ENCODE data around the gene CFL1. TPM values are rescaled to one million over a fixed set of nuclear protein-coding genes. Genes with fewer than 3 reads are reported as not detected.

CFL1 gene
- total and polyA plus RNA-seq, 10 of the 15 experiments (the other 5 are each of a cell fraction or from before 2014, with no cell fraction given) = 164 to 2,994 (median 1,500) TPM

- TF ChIP-seq BCL3 (IDR thresholded peaks at IDR 0.05; ENCODE audit: borderline replicate concordance, insufficient read depth, low read depth, low read length, poor library complexity, severe bottlenecking) (peak; percentile 12), RUNX3 (IDR thresholded peaks at IDR 0.05; ENCODE audit: low read length) (no peak), E4F1 (IDR thresholded peaks at IDR 0.05; ENCODE audit: borderline replicate concordance, partially characterized antibody) (no peak)
Measured at GRCh38 chr11:65851083-65851579, 6.8 kb downstream of the CFL1 start (continued).

- no peak overlapping the region for H2AFZ ChIP-seq (ENCODE audit: control insufficient read depth, low read depth, low read length)
- 81% methylated on average over 20 of the region's 20 CpGs for WGBS (ENCODE audit: insufficient coverage, insufficient replicate concordance, low lambda C conversion rate, missing lambda C conversion rate)
- no peak for FAIRE-seq
- no TSS peak for BruUV-seq (replicated peaks)
- CTCF ChIA-PET = interaction anchor here (0.7 to 3.8 kb wide), 5 partner anchors 9 to 131 kb away, joined by 3 to 17 read pairs (median 3); no protein-coding TSS in a partner anchor
- no peak overlapping the region for H3K4me2 ChIP-seq (ENCODE audit: control insufficient read depth, insufficient read depth)
- ATAC-seq = peak; percentile 31
- H3K79me2 ChIP-seq (ENCODE audit: control insufficient read depth, insufficient read depth, low read length) = peaks cover 16% of the 10 kb centered on the region
- SMC1A ChIA-PET (ENCODE audit: uncharacterized antibody, unreplicated experiment) = interaction anchor here (1.2 kb wide), 1 partner anchor 17 kb away, joined by 3 read pairs; the partner anchor contains the start of gene SNX32
- peaks cover 2% of the 10 kb centered on the region; the same call in 2 of the 3 replicates for H3K9me3 ChIP-seq (replicated peaks; ENCODE audit: control insufficient read depth, insufficient read depth, low read length)
- H4K20me1 ChIP-seq (ENCODE audit: control insufficient read depth, insufficient read depth) = peaks cover 13% of the 10 kb centered on the region; the same call in 1 of the 2 replicates
- intact Hi-C loops (cut with micrococcal nuclease; ENCODE audit: unreplicated experiment) (no loop called here), in situ Hi-C loops (cut with MboI) (loop anchor here (25.0 kb wide), 1 partner anchor 1613 kb away; the partner anchor contains the start of genes DNAJC4, FKBP2, NUDT22 and PPP1R14B)
- H3K9ac ChIP-seq (ENCODE audit: control insufficient read depth, insufficient read depth, low read length) = no peak overlapping the region
- H3K4me3 ChIP-seq = no peak overlapping the region
- RAD21 ChIA-PET (ENCODE audit: unreplicated experiment) = interaction anchor here (1.2 kb wide), 1 partner anchor 34 kb away, joined by 4 read pairs; no protein-coding TSS in a partner anchor
- no peak overlapping the region for H3K27ac ChIP-seq (ENCODE audit: control insufficient read depth, insufficient read depth)
- DNase-seq (ENCODE audit: low read depth, low spot score) = no peak
- H3K27me3 ChIP-seq (replicated peaks in 1 of 2; ENCODE audit: control insufficient read depth in 2 of 2, insufficient read depth in 2 of 2, low read length in 1 of 2) = no peaks in the 10 kb centered on the region
- POLR2A ChIA-PET = interaction anchor here (0.7 to 1.1 kb wide), 2 partner anchors 10 to 13 kb away, joined by 3 read pairs; partner anchors contain the start of gene MUS81
- peaks cover 25 to 33% of the 10 kb centered on the region in 2 experiments; a peak in 3 of 4 replicates for H3K36me3 ChIP-seq (ENCODE audit: control insufficient read depth in 2 of 2, insufficient read depth in 2 of 2, low read length in 1 of 2)
- peaks cover 2% of the 10 kb centered on the region for H3K4me1 ChIP-seq (ENCODE audit: control insufficient read depth, insufficient read depth, low read length)
- TF ChIP-seq RFX5 (IDR thresholded peaks at IDR 0.05; ENCODE audit: low read depth, low read length) (no peak), ZSCAN29 (IDR thresholded peaks at IDR 0.05) (no peak), POLR2AphosphoS2 (IDR thresholded peaks at IDR 0.05; ENCODE audit: low read depth, low read length) (no peak), GATAD2B (conservative IDR thresholded peaks at IDR 0.05; ENCODE audit: low read depth) (no peak), NR2C1 (IDR thresholded peaks at IDR 0.05) (peak; percentile 26; the same call in 1 of the 2 replicates), MEF2B (IDR thresholded peaks at IDR 0.05; ENCODE audit: partially characterized antibody, poor library complexity, severe bottlenecking) (no peak), PBX3 (IDR thresholded peaks at IDR 0.05; ENCODE audit: insufficient replicate concordance, low read depth, low read length) (no peak), NR2F1 (conservative IDR thresholded peaks at IDR 0.05) (0 out of 2 replicates have a peak, but pooled peaks have one; percentile 34), EP300 (IDR thresholded peaks at IDR 0.05; ENCODE audit: borderline replicate concordance in 1 of 2, control insufficient read depth in 1 of 2, low read depth in 2 of 2, low read length in 2 of 2) (no peak), RELA (IDR thresholded peaks at IDR 0.05; ENCODE audit: borderline replicate concordance, partially characterized antibody) (no peak), ATF7 (IDR thresholded peaks at IDR 0.05; ENCODE audit: low read depth) (no peak), POLR2AphosphoS5 (IDR thresholded peaks at IDR 0.05; ENCODE audit: low read length) (peak; percentile 60)
Measured at GRCh38 chr11:65850217-65851082, 7.5 kb downstream of the CFL1 start.

Data from GM12878 (cell line).